Embryonic facial prominence (tissue), 1 donor: ENCODE results near the gene NTM.
"Not testable (repeated sequence)": the region's sequence is repeated elsewhere in the genome, so short reads cannot be mapped to it uniquely, and the experiment has no call there.

Experiments
- DNase-seq: peaks from one replicate; pipeline ENCODE4 v3.0.0-alpha.2; 2016; ENCODE audit errors: extremely low spot score

NTM gene

GRCh38 chr11:131463649-131464425, 93.4 kb downstream of the NTM start:
- no peak for DNase-seq

DNA sequence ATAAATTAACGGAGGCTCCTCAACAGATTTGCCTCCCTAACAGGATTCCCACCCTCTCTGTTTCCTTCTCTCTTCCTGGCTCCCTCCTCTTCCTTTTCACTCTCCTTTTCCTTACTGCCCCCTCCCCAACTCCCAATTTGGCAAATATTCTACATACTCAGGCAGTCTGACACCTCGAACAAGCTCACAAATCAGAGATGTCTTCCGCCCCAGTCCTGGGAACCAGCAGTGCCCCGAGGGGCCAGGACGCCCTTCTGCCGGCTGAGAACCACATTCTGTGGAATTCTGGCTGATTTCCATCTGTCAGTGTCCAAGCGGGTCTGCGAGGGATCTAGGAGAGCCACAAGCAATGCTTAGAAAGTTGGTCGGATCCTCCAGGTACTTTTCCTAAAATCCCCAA, 94.0 kb downstream of the NTM start:
- DNase-seq = no peak

GRCh38 chr11:131465039-131465438, 94.6 kb downstream of the NTM start:
- DNase-seq = no peak

DNA sequence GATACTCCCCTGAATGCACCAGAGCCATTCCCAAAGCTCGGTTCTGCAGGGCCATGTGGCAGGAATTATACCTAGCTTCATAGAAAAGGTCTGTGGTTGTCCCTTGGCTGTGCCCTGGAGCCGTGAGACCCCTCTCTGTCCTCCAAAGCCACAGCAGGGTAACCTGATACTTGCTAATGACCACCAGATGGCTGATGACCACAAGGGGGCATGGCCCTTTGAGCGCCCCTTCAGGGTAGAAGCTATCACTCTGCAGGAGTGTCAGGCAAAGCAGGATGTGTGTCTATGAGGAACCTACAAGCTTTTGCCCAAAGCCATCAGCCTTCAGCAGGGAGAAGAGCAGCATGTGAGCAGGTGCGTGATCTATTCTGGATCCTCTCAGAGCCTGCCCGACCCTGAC, 95.3 kb downstream of the NTM start:
- no peak for DNase-seq

DNA sequence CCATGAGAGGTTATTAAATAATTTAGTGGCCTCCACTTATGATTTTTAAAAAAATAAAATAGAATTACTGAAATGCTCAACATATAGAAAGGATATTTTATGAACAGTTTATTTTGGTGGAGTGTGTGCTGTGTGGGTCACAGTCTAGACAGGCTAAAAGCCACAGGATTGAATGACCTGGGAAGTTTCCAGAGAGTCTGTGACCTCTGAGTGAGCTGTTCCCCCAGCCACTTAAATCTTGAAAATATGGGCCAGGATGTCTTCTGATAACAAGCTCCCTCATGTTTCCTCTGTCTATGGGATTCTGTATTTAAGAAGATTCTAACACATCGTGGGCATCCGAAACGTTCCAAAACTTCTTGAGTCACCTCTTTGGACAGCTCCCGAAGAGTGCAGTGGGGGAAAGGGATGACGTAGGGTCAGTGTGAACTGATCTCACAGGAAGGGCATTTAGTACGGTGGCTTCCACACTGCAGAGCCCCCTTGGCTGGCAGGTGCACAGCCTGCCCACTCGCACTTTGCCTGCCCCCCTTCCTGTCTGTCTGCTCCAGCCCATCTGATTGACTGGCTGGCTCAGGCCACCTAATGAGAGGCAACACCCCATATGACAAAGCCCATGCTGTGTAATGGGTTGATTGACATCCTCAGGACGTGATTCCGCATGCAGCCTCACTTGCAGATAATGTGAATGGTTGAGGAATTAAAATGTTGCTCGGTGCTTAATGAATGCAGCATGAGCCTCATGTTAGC, 97.4 kb downstream of the NTM start:
- no peak for DNase-seq

GRCh38 chr11:131468565-131468964, 98.2 kb downstream of the NTM start:
- no peak for DNase-seq

GRCh38 chr11:131470216-131470925, 100.0 kb downstream of the NTM start:
- no peak for DNase-seq

GRCh38 chr11:131471976-131472375, 101.6 kb downstream of the NTM start:
- no peak for DNase-seq

DNA sequence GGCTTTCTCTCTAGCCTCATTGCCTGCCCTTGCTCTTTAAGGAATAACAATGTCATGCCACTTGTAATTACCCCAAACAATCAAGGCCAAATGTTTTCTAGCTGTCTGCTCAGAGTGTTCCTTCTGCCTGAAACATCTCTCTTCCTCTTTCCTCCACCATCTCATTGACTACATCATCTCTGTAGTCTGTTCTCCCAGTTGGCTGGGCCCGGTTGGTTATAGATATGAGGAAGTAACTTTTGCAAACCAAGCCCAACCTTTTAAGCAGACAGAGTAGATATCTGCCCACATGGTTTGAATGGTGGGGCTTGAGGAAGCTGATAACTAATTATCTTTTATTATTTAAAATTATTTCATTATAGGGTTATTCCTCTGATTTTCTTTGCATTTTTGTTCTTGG, 104.5 kb downstream of the NTM start:
- no peak for DNase-seq

- no peak for DNase-seq
These were observed 105.9 kb downstream of the NTM start for GRCh38 chr11:131476266-131476665.

DNA sequence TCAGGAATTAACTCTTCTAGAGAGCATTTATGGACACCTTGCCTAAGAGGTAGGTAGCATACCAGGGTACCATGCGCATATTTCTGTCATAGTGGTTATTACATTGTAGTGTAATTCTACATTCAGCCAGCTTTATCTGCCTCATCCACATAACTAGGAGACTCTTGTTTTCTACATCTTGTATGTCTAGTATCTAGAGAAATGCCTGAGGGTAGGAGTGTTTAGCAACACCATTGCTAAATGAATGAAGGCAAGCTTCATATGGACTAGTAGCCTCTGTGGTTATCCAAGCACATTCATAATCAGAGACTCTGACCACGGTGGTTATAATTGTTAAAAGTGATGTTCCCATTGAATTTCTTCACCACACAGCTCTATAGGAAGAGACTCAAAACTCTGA, 107.9 kb downstream of the NTM start:
- no peak for DNase-seq

DNA sequence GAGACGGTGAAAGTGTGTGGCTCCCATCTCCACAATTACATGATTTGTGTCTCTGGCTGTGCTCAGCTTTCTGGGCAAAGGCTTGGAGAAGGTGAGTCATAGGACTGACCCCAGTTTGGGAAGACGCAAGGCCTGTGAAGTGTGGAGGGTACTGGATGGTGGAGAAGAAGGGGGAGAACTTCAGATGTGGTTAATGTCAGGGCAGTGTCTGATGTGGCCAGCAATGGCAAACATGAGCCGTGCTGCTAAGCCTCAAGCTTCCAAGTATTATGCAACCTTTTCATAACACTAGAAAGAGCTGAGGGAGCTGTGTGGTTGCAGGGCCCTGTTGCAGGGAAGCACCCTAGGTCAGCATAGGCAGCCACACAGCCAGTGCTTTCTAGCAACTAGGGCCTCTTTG, 110.9 kb downstream of the NTM start:
- no peak for DNase-seq

- no peak for DNase-seq
These were observed 111.6 kb downstream of the NTM start for GRCh38 chr11:131481971-131482370.

GRCh38 chr11:131483453-131483852, 113.0 kb downstream of the NTM start:
- no peak for DNase-seq

GRCh38 chr11:131483877-131484276, 113.5 kb downstream of the NTM start:
- no peak for DNase-seq

- DNase-seq = no peak
These were observed 115.7 kb downstream of the NTM start for GRCh38 chr11:131486100-131486499.

- no peak for DNase-seq
These were observed 116.7 kb downstream of the NTM start for GRCh38 chr11:131486937-131487635.

DNA sequence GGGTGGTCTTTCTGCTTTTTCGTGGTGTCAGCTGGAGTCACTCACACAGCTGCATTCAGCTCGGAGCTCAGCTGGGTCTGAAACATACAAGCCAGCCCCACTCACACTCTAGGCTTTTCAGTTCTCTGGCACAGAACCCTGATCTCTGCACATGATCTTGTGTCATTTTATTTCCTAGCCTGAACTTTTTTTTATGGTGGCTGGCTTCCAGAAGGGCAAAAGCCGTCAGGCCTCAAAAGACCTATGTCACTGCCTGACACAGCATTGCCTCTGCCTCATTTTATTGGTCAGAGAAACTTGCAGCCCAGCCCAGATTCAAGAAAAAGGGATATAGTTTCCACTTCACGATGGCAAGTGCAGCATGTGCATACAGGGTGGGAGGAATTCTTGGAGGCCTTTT, 117.8 kb downstream of the NTM start:
- DNase-seq = no peak

- DNase-seq = no peak
These were observed 121.1 kb downstream of the NTM start for GRCh38 chr11:131491503-131491902.

- no peak for DNase-seq
These were observed 125.0 kb downstream of the NTM start for GRCh38 chr11:131495423-131495822.

DNA sequence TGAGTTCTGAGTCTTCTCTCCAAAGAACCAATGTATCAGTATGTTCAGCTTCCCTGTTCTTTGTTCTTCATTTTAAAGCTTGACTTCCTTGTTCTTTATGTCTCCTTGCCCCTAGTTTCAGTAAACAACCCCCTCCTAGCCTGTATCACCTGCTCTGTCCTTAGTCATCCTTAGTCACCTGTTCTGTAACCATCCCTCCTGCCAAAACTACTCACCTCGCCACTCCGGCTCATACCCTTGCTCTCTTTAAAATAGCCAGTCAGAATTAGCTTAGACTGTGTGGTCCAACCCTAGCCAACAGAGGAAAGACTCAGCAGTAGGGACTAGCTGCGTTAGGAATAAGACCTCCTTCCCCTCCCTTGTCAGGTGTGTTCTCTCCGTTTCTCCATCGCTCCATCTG, 127.3 kb downstream of the NTM start:
- DNase-seq = not testable (repeated sequence)

- DNase-seq = no peak
These were observed 128.3 kb downstream of the NTM start for GRCh38 chr11:131498631-131499160.
